GM12864 (cell line): ENCODE results near the gene SAFB.
A peak's percentile ranks its signal among the peaks of the same experiment; 100 is the strongest.

ENCODE experiments used
- DNase-seq: peaks from one replicate; pipeline ENCODE4 v3.0.0-alpha.2; 2011; ENCODE audit warnings: low read depth
- H3K4me3 ChIP-seq: 2 replicates; pipeline ENCODE4 v1.5.1; 2011; ENCODE audit warnings: mild to moderate bottlenecking, low read depth, low read length, control low read depth
- TF ChIP-seq, protein P1 (sequence below): IDR thresholded peaks from 2 replicates; pipeline ENCODE4 v1.5.1; 2011; ENCODE audit warnings: low read depth, mild to moderate bottlenecking, moderate library complexity, low read length, control low read depth, inconsistent platforms; ENCODE audit errors: missing control alignments

The SAFB gene

DNA sequence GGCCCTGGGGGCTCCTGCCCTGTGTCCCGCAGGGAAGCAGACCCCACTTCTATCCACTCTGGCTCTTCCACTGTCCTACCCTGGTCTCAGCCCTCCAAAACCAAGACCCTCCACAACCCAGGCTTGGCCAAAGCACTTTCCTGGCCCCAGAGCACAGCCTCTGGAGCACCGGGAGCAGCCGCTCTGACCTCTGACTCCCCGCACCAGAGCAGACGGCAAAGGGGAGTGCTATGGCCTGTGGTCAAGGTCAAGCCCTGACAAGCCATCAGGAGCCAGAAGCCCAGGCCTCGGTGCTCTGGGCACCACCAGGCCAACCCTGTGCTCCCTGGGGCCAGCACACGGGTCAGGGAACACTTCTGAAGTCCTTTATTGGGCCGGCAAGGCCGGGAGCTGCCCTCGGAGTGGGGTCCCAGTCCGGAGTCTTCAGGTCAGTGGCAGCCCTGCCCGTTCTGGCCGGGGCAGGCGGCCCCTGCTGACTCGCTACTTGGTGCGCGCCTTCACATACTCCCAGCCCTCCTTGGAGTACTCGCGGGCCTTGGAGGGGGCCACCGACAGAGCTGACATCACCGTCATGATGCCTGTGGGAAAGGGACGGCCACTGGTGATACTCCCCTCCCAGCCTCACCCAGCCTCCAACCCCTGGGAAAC, 55.3 kb downstream of the SAFB start:
- no peak for DNase-seq
- no peak overlapping the region for H3K4me3 ChIP-seq
- TF ChIP-seq, protein P1, sequence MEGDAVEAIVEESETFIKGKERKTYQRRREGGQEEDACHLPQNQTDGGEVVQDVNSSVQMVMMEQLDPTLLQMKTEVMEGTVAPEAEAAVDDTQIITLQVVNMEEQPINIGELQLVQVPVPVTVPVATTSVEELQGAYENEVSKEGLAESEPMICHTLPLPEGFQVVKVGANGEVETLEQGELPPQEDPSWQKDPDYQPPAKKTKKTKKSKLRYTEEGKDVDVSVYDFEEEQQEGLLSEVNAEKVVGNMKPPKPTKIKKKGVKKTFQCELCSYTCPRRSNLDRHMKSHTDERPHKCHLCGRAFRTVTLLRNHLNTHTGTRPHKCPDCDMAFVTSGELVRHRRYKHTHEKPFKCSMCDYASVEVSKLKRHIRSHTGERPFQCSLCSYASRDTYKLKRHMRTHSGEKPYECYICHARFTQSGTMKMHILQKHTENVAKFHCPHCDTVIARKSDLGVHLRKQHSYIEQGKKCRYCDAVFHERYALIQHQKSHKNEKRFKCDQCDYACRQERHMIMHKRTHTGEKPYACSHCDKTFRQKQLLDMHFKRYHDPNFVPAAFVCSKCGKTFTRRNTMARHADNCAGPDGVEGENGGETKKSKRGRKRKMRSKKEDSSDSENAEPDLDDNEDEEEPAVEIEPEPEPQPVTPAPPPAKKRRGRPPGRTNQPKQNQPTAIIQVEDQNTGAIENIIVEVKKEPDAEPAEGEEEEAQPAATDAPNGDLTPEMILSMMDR: no peak

DNA sequence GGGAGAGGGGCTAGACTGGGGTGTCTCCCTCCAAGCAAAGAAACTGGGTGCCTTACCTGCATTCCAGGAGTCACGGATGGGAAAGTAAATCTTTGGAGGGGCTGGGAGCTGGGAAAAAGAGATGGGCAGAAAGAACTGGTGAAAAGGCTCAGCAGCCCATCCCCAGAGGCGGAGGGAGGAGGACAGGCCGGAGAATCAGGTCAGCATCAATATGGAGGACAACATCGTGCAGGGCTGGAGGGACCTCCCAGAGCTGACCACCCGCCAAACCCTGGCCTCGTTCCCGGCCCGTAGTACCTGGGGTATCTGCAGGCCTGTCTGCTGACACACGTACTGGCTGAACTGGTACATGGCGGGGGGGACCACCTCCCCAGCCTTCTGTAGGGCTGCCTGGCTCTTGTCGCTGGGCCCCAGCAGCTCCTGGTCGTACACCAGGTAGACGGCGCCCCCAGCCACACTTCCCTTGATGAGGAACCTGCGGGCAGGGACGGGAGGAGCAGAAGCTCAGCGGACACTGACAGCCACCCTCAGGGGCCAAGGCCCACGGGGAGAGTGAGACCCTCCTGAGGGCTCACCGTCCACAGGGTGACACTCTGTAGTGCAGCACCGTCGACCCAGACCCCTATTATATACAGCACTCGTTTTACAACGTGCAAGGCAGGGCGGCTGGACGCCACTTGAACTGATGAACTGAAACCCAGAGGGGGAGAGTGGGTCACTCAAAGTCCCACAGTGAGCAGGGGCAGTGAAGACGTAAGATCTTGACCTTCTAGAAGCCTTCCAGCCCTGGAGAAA, 56.6 kb downstream of the SAFB start:
- no peak for DNase-seq
- TF ChIP-seq, protein P1: no peak
- H3K4me3 ChIP-seq: peak overlapping the region; percentile 95

DNA sequence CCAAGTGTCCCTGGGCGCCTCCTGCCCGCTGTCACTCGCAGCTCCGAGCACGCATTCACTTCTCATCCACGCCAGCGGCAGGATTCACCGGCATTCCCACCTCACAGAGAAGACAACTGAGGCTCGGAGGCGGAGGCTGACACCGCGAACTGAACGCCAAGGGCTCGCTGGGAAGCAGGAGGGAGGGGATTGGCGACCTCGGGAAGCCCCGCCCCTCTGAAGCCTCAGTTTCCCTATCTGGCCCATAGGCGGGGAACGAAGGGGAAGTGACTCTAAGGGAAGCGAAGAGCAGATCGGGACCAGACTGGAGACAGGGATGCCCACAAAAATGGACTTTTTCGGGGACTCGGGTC, 57.2 kb downstream of the SAFB start:
- no peak for DNase-seq

DNA sequence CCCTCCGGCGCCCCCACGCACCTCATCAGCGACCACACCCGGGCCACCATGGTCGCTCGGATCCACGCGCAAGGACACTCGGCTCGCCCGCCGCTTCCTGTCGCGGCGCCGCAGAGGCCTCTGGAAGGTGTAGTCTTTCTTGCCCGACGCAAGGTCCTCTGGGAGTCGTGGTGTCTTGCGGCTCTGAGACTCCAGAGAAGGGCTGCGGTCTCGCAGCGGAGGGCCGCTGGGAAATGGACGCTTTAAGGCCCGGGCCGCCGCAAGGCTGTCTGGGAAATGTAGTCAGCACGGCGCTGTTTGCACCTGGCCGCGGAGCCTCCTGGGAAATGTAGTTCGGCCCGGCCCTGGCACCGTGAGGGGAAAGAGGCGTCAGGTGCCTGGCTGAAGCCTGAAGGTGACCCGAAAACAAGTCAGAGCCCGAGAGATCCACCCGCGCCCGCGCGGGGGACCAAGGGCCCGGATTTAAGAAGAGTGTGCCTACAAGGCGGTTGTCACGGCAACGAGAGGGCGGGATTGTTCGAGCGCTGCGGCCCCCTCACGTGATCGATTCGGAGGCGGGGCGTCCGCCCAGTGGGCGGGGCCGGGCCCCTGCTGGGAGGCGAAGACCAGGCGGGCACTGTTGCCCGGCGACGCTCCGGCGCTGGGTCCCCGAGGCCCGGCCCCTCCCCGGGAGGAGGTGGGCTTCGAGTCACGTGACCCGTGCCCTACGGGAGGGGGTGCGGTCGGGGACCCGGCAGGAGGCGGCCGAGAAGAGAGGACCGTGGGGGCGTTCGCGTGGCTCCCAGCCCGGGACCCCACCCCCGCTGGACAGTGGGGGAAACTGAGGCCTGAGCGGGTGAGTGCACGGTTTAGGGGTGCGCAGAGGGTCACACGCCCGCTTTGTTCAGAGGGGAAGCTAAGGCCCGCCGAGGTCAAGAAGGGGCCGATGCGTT, 57.8 kb downstream of the SAFB start, which contains the start of the genes HSD11B1L and MICOS13:
HSD11B1L (plus strand) TSS at position 591 of the 932 bp plus-strand sequence. CDS start 3,806 bp downstream, outside the sequence.
MICOS13 (minus strand) TSS at position 80 of the 932 bp plus-strand sequence; CDS start at position 50, 30 bp downstream.
- peak; percentile 98 for DNase-seq
- TF ChIP-seq, protein P1: no peak
- H3K4me3 ChIP-seq: peak within 1 kb of the TSS; percentile 95

More for the DNA sequence above, 57.2 kb downstream of the SAFB start:
- TF ChIP-seq, protein P1: no peak
- H3K4me3 ChIP-seq: peak overlapping the region; percentile 95

DNA sequence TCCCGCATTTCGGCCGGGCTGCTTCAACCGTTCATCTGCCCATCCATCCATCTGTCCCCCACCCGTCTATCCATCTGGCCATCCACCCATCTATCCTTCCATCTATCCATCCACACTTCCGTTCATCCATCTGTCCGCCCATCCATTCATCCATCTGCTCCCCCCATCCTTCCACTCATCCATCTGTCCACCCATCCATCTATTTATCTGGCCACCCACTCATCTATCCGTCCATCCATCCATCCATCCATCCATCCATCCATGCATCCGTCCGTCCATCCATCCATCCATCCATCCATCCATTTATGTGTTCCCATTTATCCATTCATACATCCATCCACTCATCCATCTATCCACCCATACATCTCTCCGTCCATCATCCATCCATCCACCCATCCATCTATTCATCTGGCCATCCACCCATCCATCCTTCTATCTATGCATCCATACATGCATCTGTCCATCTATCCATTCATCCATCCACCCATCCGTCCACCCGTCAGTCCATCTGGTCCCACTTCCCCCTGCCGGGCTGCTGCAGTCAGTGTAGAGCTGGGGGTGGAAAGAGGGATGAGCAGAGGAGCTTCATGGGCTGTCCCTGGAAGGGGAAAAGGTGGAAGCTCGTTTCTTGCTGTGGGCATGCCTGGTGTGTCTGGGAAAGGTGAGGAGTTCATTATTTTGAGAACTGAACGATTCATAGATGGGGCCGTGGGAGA, 58.7 kb downstream of the SAFB start:
- TF ChIP-seq, protein P1: no peak
- no peak for DNase-seq
- peak overlapping the region; percentile 95 for H3K4me3 ChIP-seq

DNA sequence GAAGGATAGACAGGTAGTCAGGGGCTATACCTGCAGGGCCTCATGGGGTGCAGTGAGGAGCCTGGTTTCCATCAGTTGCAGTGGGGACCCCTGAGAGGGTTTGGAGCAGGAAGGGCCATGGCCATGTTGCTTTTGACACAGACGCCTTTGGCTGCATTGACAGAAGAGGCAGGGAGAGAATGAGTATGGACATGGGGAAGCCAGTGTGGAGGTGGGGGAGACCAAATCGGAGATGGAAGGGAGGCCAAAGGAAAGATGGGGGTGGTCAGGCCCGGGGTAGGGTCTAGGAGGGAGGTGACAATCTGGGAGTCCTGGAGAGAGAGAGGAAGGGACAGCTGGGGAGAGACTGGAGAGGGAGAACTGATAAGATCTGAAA, 59.2 kb downstream of the SAFB start:
- no peak for DNase-seq
- TF ChIP-seq, protein P1: no peak
- H3K4me3 ChIP-seq: no peak overlapping the region
